A673 (cell line): Measurements from ENCODE around the gene RAC2.

ENCODE experiments used
- CTCF ChIP-seq: fragments of 300-800, 200-600 bp; sonication (generic); conservative IDR thresholded peaks from 2 replicates; pipeline ENCODE4 v1.5.1; 2017; ENCODE audit warnings: low read depth, mild to moderate bottlenecking, antibody characterized with exemption, low read length, moderate library complexity, mixed read lengths
- EZH2 ChIP-seq: fragments of 200-600 bp; sonication (generic); IDR thresholded peaks from 2 replicates; pipeline ENCODE4 v1.6.1; 2017; ENCODE audit warnings: borderline replicate concordance, low read depth, mild to moderate bottlenecking, mixed read lengths, antibody characterized with exemption, low read length; ENCODE audit not compliant: poor library complexity, severe bottlenecking

- TF ChIP-seq CTCF (no peak), EZH2 (no peak)
Observed at GRCh38 chr22:37208401-37209139, 35.5 kb downstream of the RAC2 start.
